ENCODE measurements around the gene PLAGL1.

Gene PLAGL1

DNA sequence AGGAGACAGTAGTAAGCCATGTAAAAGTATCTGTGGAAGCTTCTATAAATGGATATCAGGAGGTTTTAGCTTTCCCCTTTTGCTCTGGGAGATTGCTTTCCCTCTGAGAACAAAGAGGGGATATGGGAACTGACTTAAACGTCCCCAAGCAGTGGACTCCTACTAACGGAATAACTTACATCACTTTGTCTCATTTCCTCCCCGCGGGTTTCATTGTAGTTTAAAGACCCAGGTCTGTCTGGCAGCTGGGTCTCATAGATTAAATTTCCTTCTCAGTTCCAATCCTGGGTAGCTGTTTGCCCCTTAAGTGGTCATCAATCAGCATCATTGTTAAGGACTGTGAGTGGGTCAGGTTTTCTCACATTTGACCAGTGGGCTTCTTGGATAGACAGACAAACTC, 68.7 kb downstream of the PLAGL1 start:
- H2AFZ ChIP-seq (ENCODE audit: insufficient read depth, low read length, poor library complexity) = no peak overlapping the region
- H3K23ac ChIP-seq (ENCODE audit: low read length) = no peak overlapping the region
- H3K4me2 ChIP-seq (ENCODE audit: low read length) = no peak overlapping the region
- no peak for DNase-seq
- H3K18ac ChIP-seq (ENCODE audit: low read length) = no peak overlapping the region
- H3K14ac ChIP-seq (ENCODE audit: low read length) = no peak overlapping the region
- H4K91ac ChIP-seq (ENCODE audit: low read depth, low read length) = no peak overlapping the region
- H3K9ac ChIP-seq (ENCODE audit: low read length) = no peak overlapping the region
- no peak overlapping the region for H2BK12ac ChIP-seq (ENCODE audit: low read length)
- no CpG with 5 or more reads among the region's 4 CpGs for WGBS (ENCODE audit: extremely low coverage, insufficient coverage, insufficient read length)
- no peak overlapping the region for H4K12ac ChIP-seq (ENCODE audit: low read depth, low read length)
- no peak overlapping the region for H2BK120ac ChIP-seq (ENCODE audit: insufficient read depth, low read length, poor library complexity)
- H2AK5ac ChIP-seq (ENCODE audit: low read length) = no peak overlapping the region
- H3K27me3 ChIP-seq (ENCODE audit: insufficient read depth, low read length) = no peaks in the 10 kb centered on the region
- H4K8ac ChIP-seq (ENCODE audit: low read depth, low read length) = no peak overlapping the region
- no peak overlapping the region for H3K4ac ChIP-seq (ENCODE audit: low read depth, low read length)
- H2BK5ac ChIP-seq (ENCODE audit: low read depth, low read length, poor library complexity) = no peak overlapping the region
- H3K36me3 ChIP-seq (ENCODE audit: control insufficient read depth in 1 of 2, insufficient read depth in 2 of 2, low read length in 2 of 2) = no peaks in the 10 kb centered on the region
- H3K4me3 ChIP-seq (ENCODE audit: low read depth, low read length) = no peak overlapping the region
- no peaks in the 10 kb centered on the region for H3K9me3 ChIP-seq (ENCODE audit: insufficient read depth, low read depth, low read length)
- no peaks in the 10 kb centered on the region for H3K79me2 ChIP-seq (ENCODE audit: control insufficient read depth, insufficient read depth, low read length, poor library complexity)
- no peaks in the 10 kb centered on the region for H3K79me1 ChIP-seq (ENCODE audit: low read length)
- peaks cover 0 to 3% of the 10 kb centered on the region in 2 experiments for H3K4me1 ChIP-seq (ENCODE audit: control insufficient read depth in 1 of 2, insufficient read depth in 2 of 2, low read length in 2 of 2)
- H3K27ac ChIP-seq (ENCODE audit: low read depth, low read length) = no peak overlapping the region

DNA sequence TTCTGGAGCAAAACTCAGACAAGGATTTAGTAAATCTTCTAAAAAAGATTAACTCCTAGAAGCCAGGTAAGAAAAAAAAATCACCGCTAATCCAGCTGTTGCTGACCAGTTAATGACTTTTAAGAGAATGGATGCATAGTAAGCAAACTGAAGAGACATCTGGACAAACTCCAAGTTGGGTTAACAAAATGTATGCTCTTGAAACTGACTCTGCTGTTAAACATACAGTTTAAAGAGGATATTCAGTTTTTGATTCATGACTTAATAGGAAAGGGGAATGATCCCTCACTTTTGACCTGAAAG, 70.4 kb downstream of the PLAGL1 start:
- H2BK5ac ChIP-seq (ENCODE audit: low read depth, low read length, poor library complexity) = no peak overlapping the region
- no peaks in the 10 kb centered on the region for H3K79me1 ChIP-seq (ENCODE audit: low read length)
- whole genome bisulfite sequencing (ENCODE audit: extremely low coverage, insufficient coverage, insufficient read length) = no CpG with 5 or more reads among the region's 1 CpG
- no peaks in the 10 kb centered on the region for H3K79me2 ChIP-seq (ENCODE audit: control insufficient read depth, insufficient read depth, low read length, poor library complexity)
- H3K4me3 ChIP-seq (ENCODE audit: low read depth, low read length) = no peak overlapping the region
- H2AK5ac ChIP-seq (ENCODE audit: low read length) = no peak overlapping the region
- H2BK120ac ChIP-seq (ENCODE audit: insufficient read depth, low read length, poor library complexity) = no peak overlapping the region
- DNase-seq = no peak
- H3K36me3 ChIP-seq (ENCODE audit: control insufficient read depth in 1 of 2, insufficient read depth in 2 of 2, low read length in 2 of 2) = no peaks in the 10 kb centered on the region
- no peak overlapping the region for H3K18ac ChIP-seq (ENCODE audit: low read length)
- no peak overlapping the region for H3K23ac ChIP-seq (ENCODE audit: low read length)
- no peak overlapping the region for H4K12ac ChIP-seq (ENCODE audit: low read depth, low read length)
- no peak overlapping the region for H3K27ac ChIP-seq (ENCODE audit: low read depth, low read length)
- no peaks in the 10 kb centered on the region for H3K27me3 ChIP-seq (ENCODE audit: insufficient read depth, low read length)
- no peak overlapping the region for H3K4ac ChIP-seq (ENCODE audit: low read depth, low read length)
- no peak overlapping the region for H4K8ac ChIP-seq (ENCODE audit: low read depth, low read length)
- H2AFZ ChIP-seq (ENCODE audit: insufficient read depth, low read length, poor library complexity) = no peak overlapping the region
- no peak overlapping the region for H3K9ac ChIP-seq (ENCODE audit: low read length)
- no peak overlapping the region for H2BK12ac ChIP-seq (ENCODE audit: low read length)
- peaks cover 0 to 3% of the 10 kb centered on the region in 2 experiments for H3K4me1 ChIP-seq (ENCODE audit: control insufficient read depth in 1 of 2, insufficient read depth in 2 of 2, low read length in 2 of 2)
- H3K14ac ChIP-seq (ENCODE audit: low read length) = no peak overlapping the region
- H3K4me2 ChIP-seq (ENCODE audit: low read length) = no peak overlapping the region
- H3K9me3 ChIP-seq (ENCODE audit: insufficient read depth, low read depth, low read length) = no peaks in the 10 kb centered on the region
- no peak overlapping the region for H4K91ac ChIP-seq (ENCODE audit: low read depth, low read length)

DNA sequence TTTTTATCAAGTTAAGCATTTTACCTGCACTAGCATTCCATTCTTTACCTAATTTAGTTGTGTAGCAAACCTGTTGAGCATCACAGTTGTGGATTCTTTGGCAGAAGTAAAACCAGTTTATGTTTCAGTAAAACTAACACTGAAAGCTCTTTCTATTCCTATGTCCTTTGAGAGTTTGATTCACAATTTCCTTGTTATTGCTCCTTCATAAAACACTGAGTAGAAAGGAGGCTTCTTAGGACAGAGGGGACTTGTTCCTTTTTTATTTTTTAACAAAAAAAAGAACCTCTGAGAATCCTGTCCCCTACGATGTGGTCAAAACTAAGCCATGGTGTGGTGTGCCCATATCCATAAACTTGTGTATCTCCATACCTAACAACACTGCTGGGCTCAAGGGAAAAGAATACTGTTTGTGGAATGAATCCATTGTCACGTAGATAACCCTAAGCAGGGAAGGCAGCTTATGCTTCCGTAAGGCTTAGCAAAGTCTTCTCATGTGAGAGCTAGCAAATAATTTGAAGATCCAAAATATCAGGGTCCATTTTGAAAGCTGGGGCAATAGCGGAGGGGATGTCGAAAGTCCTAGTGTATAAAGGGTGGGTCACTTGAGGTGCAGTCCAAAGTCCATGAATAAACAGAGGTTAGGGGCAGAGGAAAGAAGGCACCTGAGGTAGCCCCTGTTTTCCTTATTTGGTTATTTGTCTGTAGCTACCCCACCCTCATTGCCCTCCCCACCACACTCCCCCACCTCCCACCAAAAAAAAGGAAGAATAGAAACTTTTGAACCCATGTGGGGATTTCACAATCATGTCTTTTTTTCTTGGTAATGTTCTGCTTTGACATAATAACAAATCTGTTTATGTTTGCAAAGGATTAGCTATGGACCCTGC, 71.0 kb downstream of the PLAGL1 start:
- Histone ChIP-seq H3K4me2 (ENCODE audit: low read length) (no peak overlapping the region), H3K14ac (ENCODE audit: low read length) (no peak overlapping the region)
- no CpG with 5 or more reads among the region's 5 CpGs for WGBS (ENCODE audit: extremely low coverage, insufficient coverage, insufficient read length)

DNA sequence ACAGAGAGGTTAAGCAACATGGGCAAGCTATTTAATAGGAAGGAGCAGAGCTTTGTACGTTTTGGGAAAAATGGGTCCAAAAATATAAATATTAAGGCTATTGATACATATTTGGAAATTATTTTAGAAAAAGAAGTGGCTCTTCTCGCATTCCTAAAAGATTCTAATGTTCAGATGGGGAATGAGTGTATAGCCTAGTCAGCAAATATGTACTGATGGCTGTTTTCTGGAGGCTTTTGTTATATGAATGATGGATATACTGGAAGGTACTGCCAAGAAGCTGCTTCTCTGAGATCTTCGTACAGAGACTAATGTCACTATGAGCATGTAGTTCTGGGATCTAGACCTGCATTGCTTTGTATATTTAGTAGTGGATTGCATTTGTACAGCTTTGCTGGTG, 71.7 kb downstream of the PLAGL1 start:
- no peaks in the 10 kb centered on the region for H3K79me2 ChIP-seq (ENCODE audit: control insufficient read depth, insufficient read depth, low read length, poor library complexity)

More for the DNA sequence above, 71.0 kb downstream of the PLAGL1 start:
- Histone ChIP-seq H2BK12ac (ENCODE audit: low read length) (no peak overlapping the region), H2BK120ac (ENCODE audit: insufficient read depth, low read length, poor library complexity) (no peak overlapping the region), H3K18ac (ENCODE audit: low read length) (no peak overlapping the region), H2BK5ac (ENCODE audit: low read depth, low read length, poor library complexity) (no peak overlapping the region), H4K91ac (ENCODE audit: low read depth, low read length) (no peak overlapping the region), H3K27me3 (ENCODE audit: insufficient read depth, low read length) (no peaks in the 10 kb centered on the region), H4K12ac (ENCODE audit: low read depth, low read length) (no peak overlapping the region), H3K9ac (ENCODE audit: low read length) (no peak overlapping the region), H3K79me2 (ENCODE audit: control insufficient read depth, insufficient read depth, low read length, poor library complexity) (no peaks in the 10 kb centered on the region), H4K8ac (ENCODE audit: low read depth, low read length) (no peak overlapping the region), H2AFZ (ENCODE audit: insufficient read depth, low read length, poor library complexity) (no peak overlapping the region), H3K9me3 (ENCODE audit: insufficient read depth, low read depth, low read length) (no peaks in the 10 kb centered on the region), H3K4me3 (ENCODE audit: low read depth, low read length) (no peak overlapping the region), H3K79me1 (ENCODE audit: low read length) (no peaks in the 10 kb centered on the region), H2AK5ac (ENCODE audit: low read length) (no peak overlapping the region), H3K4ac (ENCODE audit: low read depth, low read length) (no peak overlapping the region), H3K36me3 (ENCODE audit: control insufficient read depth in 1 of 2, insufficient read depth in 2 of 2, low read length in 2 of 2) (no peaks in the 10 kb centered on the region), H3K27ac (ENCODE audit: low read depth, low read length) (no peak overlapping the region), H3K23ac (ENCODE audit: low read length) (no peak overlapping the region), H3K4me1 (ENCODE audit: control insufficient read depth in 1 of 2, insufficient read depth in 2 of 2, low read length in 2 of 2) (no peaks in the 10 kb centered on the region)
- DNase-seq = no peak

More for the DNA sequence above, 71.7 kb downstream of the PLAGL1 start:
- no CpG with 5 or more reads among the region's 3 CpGs for WGBS (ENCODE audit: extremely low coverage, insufficient coverage, insufficient read length)
- Histone ChIP-seq H3K4ac (ENCODE audit: low read depth, low read length) (no peak overlapping the region), H3K23ac (ENCODE audit: low read length) (no peak overlapping the region), H3K4me3 (ENCODE audit: low read depth, low read length) (no peak overlapping the region), H2BK120ac (ENCODE audit: insufficient read depth, low read length, poor library complexity) (no peak overlapping the region), H3K14ac (ENCODE audit: low read length) (no peak overlapping the region), H3K27me3 (ENCODE audit: insufficient read depth, low read length) (no peaks in the 10 kb centered on the region), H3K18ac (ENCODE audit: low read length) (no peak overlapping the region), H2AFZ (ENCODE audit: insufficient read depth, low read length, poor library complexity) (no peak overlapping the region), H4K91ac (ENCODE audit: low read depth, low read length) (no peak overlapping the region), H2BK12ac (ENCODE audit: low read length) (no peak overlapping the region), H3K9me3 (ENCODE audit: insufficient read depth, low read depth, low read length) (no peaks in the 10 kb centered on the region), H3K36me3 (ENCODE audit: control insufficient read depth in 1 of 2, insufficient read depth in 2 of 2, low read length in 2 of 2) (no peaks in the 10 kb centered on the region), H3K79me1 (ENCODE audit: low read length) (no peaks in the 10 kb centered on the region), H3K27ac (ENCODE audit: low read depth, low read length) (no peak overlapping the region), H3K9ac (ENCODE audit: low read length) (no peak overlapping the region), H3K4me1 (ENCODE audit: control insufficient read depth in 1 of 2, insufficient read depth in 2 of 2, low read length in 2 of 2) (no peaks in the 10 kb centered on the region), H2BK5ac (ENCODE audit: low read depth, low read length, poor library complexity) (no peak overlapping the region), H3K4me2 (ENCODE audit: low read length) (no peak overlapping the region), H4K12ac (ENCODE audit: low read depth, low read length) (no peak overlapping the region), H4K8ac (ENCODE audit: low read depth, low read length) (no peak overlapping the region), H2AK5ac (ENCODE audit: low read length) (no peak overlapping the region)
- no peak for DNase-seq

Data from trophoblast cell (in vitro differentiated cells and primary cell).